Measurements from ENCODE around the gene DSTYK. TPM values are rescaled to one million over a fixed set of nuclear protein-coding genes. Genes with fewer than 3 reads are reported as not detected.

The DSTYK gene
- total RNA-seq, 1 donor from 2014 or later, result 19.4 TPM

Other genes with a start within 250 kb of the DSTYK start
- 23.4 TPM for gene CNTN2, start 168.5 kb downstream of the DSTYK start, total RNA-seq
- 2.0 TPM for gene TMEM81, start 127.2 kb downstream of the DSTYK start, total RNA-seq
- gene RBBP5, start 89.7 kb downstream of the DSTYK start, total RNA-seq, result 19.7 TPM
- gene TMCC2, start 16.2 kb upstream of the DSTYK start, total RNA-seq, result 27.5 TPM
- gene NUAK2, start 110.0 kb upstream of the DSTYK start, total RNA-seq, result 0.98 TPM
- 27.5 TPM for gene KLHDC8A, start 145.2 kb upstream of the DSTYK start, total RNA-seq
- 5.4 TPM for gene LEMD1, start 210.4 kb upstream of the DSTYK start, total RNA-seq
- 1.5 TPM for gene BLACAT1, start 244.3 kb upstream of the DSTYK start, total RNA-seq